ENCODE measurements around the gene BOD1.

DNA sequence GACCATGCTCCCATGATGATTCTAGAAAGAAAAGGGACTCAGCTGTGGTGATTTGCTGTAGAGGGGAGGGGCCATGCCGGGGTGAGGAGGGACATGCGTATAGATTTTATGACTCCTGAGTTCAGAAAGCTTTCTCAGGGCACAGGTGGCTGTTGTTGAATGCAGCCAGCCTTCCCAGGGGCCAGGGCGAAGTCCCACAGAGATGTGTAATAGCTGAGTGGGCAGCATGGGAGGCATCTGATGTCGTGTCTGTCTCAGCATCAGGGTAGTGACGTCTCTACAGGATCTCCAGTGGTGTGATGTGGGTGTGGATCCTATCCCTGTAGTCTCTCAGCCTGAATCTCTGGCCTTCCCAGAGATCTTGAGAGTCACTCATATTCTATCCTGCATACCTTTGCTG lies 7.8 kb upstream of the BOD1 start:
- TF ChIP-seq, protein P1, sequence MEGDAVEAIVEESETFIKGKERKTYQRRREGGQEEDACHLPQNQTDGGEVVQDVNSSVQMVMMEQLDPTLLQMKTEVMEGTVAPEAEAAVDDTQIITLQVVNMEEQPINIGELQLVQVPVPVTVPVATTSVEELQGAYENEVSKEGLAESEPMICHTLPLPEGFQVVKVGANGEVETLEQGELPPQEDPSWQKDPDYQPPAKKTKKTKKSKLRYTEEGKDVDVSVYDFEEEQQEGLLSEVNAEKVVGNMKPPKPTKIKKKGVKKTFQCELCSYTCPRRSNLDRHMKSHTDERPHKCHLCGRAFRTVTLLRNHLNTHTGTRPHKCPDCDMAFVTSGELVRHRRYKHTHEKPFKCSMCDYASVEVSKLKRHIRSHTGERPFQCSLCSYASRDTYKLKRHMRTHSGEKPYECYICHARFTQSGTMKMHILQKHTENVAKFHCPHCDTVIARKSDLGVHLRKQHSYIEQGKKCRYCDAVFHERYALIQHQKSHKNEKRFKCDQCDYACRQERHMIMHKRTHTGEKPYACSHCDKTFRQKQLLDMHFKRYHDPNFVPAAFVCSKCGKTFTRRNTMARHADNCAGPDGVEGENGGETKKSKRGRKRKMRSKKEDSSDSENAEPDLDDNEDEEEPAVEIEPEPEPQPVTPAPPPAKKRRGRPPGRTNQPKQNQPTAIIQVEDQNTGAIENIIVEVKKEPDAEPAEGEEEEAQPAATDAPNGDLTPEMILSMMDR (IDR thresholded peaks at IDR 0.05): no peak
- TF ChIP-seq POLR2AphosphoS5 (IDR thresholded peaks at IDR 0.05): no peak
- no peak for TF ChIP-seq POLR2A (IDR thresholded peaks at IDR 0.05)
